HG02763 (cell line): ENCODE data around the gene TENM3.

Source experiments
- ATAC-seq: cut with Tn5 transposase; IDR thresholded peaks from one replicate; pipeline ENCODE4 v1.9.1; 2021; ENCODE audit warnings: mild to moderate bottlenecking, moderate library complexity; ENCODE audit not compliant: unreplicated experiment

TENM3 gene

DNA sequence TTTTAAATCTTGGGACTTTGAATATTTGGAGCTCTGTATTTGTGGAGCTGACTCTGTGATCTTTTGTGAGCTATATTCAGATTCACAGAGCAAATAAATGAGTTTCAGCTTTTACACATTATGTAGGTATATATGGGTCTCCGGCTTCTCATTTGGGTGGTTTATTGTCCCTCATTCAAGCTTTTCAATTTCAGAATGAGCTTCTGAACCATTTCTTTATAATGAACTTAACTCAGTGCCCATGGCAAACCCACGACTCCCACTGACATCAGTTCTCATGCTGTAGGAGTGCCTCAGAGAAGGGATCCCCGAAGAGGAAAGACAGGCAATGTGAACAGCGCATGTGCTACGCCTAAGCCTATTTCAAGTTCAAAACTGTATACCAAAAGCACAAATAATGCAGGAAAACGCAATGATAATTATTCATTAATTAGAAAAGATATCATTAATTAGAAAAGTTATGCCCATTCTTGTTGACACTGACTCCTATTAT is 517.4 kb downstream of the TENM3 start:
- no peak for ATAC-seq

DNA sequence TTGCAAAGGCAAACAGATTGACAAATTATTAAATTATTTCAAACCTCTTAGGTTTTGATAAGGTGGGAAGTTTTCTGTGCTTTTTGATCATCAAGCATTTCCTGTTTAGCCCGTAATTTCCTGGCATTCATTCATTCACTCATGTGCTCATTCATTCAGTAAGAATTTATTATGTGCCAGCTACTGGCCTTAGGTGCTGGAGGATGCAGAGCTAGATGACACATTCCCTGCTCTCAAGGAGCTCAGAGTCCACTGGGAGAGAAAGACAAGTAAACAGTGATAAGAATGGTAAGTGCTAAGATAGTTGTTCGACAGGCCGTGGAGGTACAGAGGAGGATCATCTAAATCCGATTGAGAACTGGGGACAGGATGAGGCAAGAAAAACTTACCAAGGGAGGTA is 520.9 kb downstream of the TENM3 start:
- no peak for ATAC-seq

DNA sequence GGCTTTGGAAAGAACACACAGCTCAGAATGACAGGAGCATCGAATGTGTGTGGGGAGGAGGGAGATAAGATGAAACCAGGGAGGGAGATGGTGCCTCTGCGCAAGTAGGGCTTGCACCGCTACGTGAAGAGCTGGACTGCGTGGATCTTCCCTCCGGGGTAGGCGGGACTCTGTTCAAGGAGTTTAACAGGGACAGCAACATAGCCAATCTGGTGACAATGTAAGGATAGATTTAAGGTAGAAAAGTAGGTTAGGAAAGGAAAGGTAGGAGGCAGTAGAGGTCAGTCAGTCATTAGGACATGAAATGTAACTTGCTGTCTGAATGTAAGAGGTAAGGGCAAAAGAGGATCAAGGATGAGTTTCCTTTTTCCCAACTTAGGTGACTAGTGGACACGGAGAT is 521.4 kb downstream of the TENM3 start:
- no peak for ATAC-seq

DNA sequence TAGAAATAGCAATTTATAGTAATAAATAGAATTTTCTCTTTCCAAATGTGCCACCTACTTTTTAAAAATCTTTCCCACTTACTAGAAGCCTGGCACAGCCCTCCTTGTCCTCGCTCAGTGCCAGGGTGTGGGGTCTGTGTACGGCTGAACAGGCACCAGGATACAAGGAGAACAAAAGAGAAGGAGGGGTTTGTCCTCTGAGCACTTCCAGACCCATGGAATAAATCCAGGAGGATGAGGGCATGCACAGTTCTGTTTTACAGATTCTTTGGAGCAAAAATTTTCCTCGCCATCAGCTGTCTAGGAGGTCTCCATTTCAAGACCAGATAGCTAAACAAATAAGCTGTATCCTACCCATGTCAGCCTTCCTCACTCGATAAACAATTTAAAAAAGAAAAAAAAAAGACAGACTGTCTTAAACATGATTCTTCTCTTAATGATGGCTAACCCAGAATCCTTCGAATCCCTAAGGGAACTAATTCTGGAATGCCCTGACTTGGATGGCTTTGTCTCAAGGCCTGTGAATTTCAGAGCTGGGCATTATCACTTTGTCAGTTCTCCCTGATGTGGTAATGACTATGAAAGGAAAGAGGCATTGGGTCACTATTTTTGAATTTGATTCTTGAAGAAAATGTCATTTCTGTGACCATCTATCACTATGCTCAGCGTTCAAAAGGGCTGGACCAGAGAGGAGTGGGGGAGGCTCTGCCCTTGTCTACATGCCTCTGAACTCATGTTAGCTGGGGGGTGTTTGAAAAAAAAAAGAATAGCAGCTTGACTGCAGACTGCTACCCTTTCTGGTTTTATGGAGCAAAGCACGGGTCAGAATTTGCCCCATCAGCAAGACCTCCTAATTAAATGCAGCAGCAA is 523.0 kb downstream of the TENM3 start:
- ATAC-seq = no peak

DNA sequence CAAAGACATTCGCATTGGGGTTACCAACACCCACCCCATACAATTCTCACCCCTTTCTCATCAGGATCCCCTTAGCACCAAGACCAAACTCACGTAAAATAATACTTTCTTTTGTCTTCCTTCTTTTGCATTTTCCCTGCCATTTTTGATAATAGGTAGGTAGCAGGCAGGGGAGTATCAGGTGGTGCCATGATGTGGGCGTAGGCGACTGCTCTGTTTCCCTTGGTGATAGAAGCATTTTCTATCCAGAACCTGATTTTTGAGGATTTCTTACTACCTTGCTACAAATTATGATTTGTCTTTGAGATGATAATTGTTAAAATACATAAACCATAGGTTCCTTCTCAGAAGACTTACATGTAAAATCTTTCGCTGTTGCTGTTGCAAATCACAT is 523.7 kb downstream of the TENM3 start:
- ATAC-seq = no peak

DNA sequence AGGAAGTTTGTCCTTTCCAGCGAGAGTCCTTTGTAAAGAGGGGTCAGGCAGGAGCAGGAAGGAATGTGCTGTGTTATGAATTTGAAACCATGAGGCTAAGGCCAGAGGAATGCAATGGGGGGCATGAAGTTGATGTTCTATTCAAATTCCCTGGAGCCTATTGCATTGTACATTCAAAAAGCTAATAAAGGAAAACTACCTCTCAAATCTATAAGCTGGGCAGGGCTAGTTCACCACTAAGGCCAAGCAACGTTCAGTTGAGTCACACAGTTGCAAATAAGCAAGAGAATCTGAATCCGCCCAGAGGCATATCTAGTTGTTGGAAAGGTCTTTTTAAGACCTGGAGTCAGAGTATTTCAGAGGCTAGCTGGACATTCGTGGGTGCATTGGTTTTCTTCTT is 525.6 kb downstream of the TENM3 start:
- ATAC-seq = no peak

DNA sequence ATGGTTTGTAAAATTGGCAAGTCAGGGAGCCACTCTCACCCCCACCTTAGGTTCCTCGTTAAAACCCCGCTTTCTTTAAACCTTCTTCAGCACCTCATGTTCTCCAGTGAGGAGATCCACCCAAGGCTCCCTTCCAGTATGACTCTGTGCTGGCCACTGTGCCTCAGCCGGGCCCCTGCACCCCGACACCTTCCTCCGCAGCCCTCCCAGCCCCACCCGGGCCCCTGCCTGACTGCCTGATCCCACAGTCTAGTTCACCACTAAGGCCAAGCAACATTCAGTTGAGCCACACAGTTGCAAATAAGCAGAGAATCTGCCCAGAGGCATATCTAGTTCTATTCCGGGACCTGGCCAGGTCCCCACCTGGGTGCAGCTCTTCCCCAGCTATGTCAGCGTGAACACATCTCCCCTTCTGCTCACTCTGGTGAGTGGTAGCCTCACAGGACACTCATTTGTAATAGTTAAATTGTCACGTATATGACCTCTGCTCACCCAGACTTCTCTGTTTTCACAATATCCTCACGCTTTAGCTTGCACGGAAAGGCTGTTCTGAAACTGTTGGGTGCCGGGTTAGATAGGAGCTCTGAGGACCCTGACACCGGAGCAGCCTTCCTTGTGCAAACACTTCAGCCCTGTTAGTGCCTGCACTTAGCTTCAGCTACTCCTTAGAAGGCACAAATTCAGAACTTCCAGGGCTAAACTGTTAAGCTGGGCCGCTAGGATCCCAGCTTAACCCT is 527.2 kb downstream of the TENM3 start:
- ATAC-seq = no peak

DNA sequence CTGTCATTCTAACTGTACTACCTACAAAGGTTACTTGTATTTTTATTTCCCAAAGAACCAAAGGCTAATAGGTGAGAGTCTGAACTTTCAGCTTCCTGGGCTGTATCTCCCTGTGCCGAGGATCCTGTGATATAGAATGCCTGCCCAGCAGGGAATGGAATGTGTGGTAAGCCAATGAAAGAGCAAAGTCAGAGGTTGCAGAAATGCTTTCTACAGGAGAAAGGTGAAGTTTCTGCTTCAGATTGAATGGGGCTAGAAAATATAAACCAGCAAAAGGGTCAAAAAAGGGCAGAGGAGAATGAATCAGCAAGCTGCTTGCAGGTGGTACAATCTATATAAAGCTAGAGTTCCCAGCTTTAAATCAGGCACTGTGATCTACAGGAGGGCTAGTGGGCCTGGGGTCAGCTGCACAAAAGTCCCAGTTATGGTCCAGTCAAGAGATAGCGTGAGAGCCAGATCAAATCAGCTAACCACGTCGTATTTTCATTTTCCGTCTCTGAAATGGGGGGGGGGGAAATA is 527.9 kb downstream of the TENM3 start:
- ATAC-seq = no peak

DNA sequence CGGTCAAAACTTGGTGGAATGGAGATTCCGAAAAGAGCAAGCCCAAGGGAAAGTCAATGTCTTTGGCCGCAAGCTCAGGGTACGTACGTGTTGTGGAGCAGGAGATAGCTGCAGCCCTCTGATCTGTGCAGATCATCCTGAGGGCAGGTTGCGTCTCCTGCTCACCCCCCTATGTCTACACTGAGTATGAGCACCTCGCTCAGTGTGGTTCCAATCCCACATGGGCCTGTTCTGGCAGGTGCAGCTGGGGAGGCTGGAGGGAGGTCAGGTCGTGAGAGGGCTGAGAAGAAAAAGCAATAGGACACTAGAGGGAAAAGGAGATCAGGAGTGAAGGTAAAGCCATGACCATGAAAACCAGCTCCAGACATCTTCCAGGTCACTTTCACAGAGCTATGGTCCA is 531.9 kb downstream of the TENM3 start:
- ATAC-seq = no peak

DNA sequence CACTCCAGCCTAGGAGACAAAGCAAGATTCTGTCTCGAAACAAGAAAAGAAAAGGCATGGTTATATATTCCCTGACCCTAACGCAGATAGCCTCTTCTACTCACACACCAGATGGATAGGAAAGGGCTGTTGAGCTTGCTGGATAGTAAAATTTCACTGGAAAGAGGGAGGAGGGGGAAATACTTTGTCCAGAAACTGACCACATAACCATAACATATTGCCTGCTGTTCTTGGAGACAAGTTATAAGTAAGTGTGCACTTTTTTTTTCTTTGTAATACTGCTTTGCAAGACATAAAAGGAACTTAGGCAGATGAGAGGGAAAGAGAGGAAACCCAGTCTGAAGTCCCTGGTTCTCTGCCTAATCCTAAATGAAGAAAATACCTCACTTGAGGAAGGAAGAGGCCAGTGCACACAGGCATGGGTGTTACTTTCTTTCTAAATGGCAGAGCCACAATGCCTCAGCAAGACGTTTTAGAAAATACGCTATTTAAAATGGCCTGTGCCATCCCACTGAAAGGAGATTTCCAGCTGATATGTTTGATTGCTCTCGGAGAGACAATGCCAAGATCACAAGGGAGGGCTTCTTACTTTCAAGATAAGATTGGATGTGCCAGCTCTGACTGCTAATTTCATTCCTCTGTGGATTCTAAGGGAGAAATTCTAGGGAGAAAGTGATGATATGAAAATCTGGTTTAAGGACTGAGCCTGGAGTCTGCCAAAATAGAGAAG is 533.3 kb downstream of the TENM3 start:
- no peak for ATAC-seq

DNA sequence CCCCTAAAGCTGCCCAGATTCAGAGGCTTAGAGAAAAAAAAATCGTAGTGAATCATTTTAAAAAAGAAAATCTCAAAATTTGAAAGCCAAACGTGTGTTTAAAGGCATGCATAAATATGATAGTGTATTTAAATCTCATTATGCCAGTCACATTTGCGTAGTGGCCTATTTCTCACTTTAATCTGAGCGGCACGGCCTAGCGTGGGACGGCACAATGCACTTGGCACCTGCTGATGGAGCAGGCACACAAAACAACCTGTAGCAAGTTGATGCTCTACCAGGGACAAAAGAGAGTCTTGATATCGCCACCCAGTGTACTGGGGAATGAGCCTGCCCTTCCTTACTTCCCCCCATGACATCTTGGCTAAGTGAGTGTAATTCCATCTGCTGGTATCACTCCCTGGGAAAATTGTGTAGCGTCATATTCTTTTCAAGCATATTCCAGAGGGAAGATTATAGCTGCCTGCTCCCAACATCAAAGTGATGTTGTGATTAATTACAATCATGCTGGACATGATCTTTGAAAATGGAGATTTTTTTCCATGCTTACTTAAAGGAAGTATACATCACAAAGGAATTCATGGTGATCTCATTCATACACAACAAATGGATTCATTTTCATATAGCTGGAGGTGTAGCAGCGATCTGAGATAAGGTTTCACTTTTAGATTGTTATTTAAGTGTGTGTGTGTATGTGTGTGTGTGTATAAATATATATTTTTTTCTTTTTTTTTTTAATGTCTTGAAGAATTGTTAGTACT is 535.2 kb downstream of the TENM3 start:
- no peak for ATAC-seq

DNA sequence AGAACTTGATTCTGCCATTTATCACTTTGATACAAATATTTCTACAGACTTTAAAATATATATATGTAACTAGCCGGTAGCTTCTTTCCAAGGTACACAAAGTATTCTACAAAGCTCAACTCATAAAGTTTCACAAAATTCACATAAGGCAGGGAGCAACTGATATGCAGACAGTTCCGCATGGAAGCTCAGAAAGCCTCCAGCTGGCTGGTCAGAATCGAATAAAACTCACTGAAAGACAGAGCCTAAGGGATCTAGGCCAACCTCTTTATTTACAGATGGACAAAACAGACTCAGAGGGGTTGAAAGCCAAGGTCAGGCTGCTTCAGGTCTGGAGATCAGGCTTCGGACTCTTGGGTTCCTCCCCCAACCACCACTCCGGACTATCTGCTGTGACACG is 543.8 kb downstream of the TENM3 start:
- ATAC-seq = no peak

DNA sequence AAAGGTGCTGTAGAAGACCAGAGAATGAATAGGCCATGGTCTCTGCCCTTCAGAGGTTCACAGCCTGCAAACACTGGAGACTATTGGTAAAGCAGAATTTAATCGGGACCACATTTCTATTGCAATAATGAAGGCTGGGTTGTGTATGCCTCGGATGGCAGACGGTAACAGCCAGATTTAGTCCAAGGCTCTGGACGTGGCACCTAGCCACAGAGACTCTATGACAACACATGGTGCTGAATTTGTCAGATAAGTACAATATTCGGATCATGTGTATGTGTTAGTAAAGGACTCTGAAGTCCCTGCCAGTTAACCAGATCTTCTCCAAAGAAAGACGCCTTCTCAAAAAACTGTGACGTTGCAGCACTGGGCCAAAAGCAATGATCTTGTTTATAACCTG is 545.0 kb downstream of the TENM3 start:
- ATAC-seq = no peak

DNA sequence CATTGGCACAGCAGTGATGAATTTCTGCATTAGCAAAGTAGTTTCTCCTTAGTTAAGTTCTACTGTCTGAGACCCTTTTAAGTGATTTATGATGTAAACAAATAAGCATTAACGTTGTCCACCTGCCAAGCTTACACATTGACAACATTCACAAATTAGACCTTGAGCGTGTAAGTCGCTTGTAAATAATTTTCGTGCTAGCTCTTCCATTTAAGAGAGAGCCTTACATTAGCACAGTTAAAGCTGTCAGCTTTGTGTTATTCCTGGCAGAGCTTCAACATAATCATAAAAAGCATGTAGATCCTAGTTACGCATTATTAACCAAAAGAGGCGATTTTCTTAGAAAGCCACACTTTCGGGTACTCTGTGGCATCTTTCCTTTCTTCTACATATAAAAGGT is 546.3 kb downstream of the TENM3 start:
- no peak for ATAC-seq

DNA sequence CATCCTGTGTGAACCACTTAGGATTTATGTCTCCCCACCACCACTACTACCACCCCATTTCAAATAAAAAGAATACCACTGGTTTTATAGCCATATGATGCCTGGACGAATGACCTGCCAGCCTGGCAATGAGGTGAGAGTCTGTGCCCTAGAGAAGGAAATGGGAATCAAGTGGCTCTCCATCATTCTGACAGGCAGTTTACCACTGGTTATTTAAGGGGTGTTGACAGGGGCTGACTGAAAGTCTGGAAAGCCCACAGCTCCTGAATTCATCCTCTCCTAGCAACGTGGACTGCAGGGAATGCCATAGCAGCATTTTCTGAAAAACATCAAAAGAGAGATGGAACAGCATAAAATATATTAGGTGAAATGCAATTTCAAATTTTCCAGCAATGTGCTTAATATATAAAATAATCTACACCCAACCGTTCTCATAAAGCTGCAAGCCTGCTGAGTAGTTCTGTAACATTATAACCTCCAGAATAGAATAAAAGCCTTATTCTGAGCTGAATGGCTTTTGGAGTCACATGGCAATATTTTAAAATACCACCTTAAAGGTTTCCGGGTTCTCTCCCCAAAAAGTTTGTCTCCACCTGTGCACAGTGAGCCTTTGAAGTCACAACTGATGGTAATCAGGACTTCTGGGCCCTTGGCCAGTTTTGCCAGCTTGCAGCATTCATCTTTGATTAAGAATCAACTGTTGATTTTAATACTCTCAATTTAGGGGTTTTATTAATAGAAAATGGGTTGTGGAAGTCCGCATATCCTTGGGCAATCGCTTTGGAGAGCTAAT is 552.4 kb downstream of the TENM3 start:
- no peak for ATAC-seq

DNA sequence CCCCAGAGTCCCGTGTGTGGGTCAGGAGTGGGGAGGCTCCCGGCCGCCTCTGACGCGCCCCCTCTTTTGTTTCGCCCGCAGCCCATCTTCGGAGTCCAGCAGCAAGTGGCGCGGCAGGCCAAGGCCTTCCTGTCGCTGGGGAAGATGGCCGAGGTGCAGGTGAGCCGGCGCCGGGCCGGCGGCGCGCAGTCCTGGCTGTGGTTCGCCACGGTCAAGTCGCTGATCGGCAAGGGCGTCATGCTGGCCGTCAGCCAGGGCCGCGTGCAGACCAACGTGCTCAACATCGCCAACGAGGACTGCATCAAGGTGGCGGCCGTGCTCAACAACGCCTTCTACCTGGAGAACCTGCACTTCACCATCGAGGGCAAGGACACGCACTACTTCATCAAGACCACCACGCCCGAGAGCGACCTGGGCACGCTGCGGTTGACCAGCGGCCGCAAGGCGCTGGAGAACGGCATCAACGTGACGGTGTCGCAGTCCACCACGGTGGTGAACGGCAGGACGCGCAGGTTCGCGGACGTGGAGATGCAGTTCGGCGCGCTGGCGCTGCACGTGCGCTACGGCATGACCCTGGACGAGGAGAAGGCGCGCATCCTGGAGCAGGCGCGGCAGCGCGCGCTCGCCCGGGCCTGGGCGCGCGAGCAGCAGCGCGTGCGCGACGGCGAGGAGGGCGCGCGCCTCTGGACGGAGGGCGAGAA is 556.5 kb downstream of the TENM3 start:
- ATAC-seq = no peak

DNA sequence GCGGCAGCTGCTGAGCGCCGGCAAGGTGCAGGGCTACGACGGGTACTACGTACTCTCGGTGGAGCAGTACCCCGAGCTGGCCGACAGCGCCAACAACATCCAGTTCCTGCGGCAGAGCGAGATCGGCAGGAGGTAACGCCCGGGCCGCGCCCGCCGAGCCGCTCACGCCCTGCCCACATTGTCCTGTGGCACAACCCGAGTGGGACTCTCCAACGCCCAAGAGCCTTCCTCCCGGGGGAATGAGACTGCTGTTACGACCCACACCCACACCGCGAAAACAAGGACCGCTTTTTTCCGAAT is 557.0 kb downstream of the TENM3 start:
- ATAC-seq = no peak

DNA sequence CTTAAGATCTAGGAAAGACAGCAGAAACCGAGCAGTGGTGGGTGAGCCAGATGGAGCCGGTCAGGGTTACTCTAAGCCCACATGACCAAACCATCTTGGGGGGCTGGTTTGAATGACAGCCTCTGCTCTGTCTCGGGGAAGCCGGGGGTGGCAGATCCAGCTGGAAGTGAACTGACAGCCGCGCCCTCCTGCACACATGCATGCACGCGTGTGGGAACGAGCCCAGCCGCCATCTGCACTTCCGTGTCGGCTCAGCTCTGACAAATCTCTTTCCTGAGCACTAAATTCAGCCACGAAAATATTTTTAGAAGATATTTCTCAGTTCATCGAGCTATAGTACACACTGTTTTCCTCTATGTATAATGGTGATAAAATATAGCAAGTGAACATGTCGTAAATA is 558.4 kb downstream of the TENM3 start:
- ATAC-seq = no peak

DNA sequence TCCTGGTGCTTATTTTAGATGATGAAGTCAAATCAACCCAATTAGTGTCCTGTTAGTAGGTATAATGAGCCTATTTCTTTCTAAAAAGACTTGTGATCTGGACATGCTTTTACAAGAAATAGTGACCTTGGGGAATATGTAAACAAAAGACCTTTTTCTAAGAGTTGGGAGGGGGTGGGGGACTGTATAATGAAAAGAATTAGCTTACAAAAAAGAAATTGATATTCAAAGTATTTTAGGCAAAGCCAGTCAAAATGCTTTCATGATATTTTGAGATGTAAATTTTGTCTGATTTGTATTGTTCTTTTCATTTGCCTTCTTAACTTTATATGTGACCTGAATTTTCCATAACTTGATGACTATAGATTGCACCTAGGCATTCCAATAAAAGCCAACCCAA is 559.4 kb downstream of the TENM3 start:
- ATAC-seq = no peak
